Vagina (tissue), 2 donors: ENCODE measurements around the gene RPS6KA2. TPM values are rescaled to one million over a fixed set of nuclear protein-coding genes. Genes with fewer than 3 reads are reported as not detected.

ENCODE experiments used
- DNase-seq, 2 donors: peaks; one replicate each; pipeline ENCODE4 v3.0.0-alpha.2; 2017; ENCODE audit errors: extremely low spot score in 2 of 2
- H3K27ac ChIP-seq: fragments of 200-600 bp; sonication (generic); one replicate; pipeline ENCODE4 v1.5.1; 2019
- H3K27me3 ChIP-seq: fragments of 200-600 bp; sonication (generic); one replicate; pipeline ENCODE4 v1.5.1; 2019
- H3K36me3 ChIP-seq, 2 donors: fragments of 200-600 bp; sonication (generic); one replicate each; pipeline ENCODE4 v1.5.1; 2017 to 2019
- H3K4me1 ChIP-seq: fragments of 200-600 bp; sonication (generic); one replicate; pipeline ENCODE4 v1.5.1; 2019
- H3K4me3 ChIP-seq, 2 donors: fragments of 200-600 bp; sonication (generic); 1 replicate in 1 of 2; 2 replicates in 1 of 2; pipeline ENCODE4 v1.5.1; 2016 to 2019
- H3K9me3 ChIP-seq: fragments of 200-600 bp; sonication (generic); one replicate; pipeline ENCODE4 v1.5.1; 2019
- CTCF ChIP-seq, 3 experiments: fragments of 450-650 bp in 2 of 3; fragments of 200-600 bp in 1 of 3; sonication (generic) in 1 of 3; IDR thresholded peaks; one replicate each; pipeline ENCODE4 v1.5.1; 2017 to 2019; ENCODE audit warnings: antibody characterized with exemption in 3 of 3, mild to moderate bottlenecking in 2 of 3, moderate library complexity in 2 of 3
- POLR2A ChIP-seq, 2 donors: fragments of 450-650 bp; IDR thresholded peaks; one replicate each; pipeline ENCODE4 v1.6.1; 2017; ENCODE audit warnings: antibody characterized with exemption in 2 of 2, mild to moderate bottlenecking in 2 of 2, moderate library complexity in 2 of 2
- POLR2AphosphoS5 ChIP-seq, 2 donors: sonication (generic); formaldehyde crosslinking; IDR thresholded peaks; one replicate each; pipeline ENCODE4 v1.9.0; 2017; ENCODE audit warnings: antibody characterized with exemption in 2 of 2, mild to moderate bottlenecking in 2 of 2, low read depth in 1 of 2; ENCODE audit not compliant: insufficient read depth in 1 of 2
- intact Hi-C: fragments of 100-400 bp; cut with DNase I; formaldehyde crosslinking; loops from one replicate; pipeline ENCODE4 v1.15.1; 2023
- total RNA-seq: library from RNA; depleted of rRNA; stranded (reverse); fragments of >200 nt; gene quantifications from one replicate; pipeline ENCODE4 v1.2.3, GENCODE V29; 2016

RPS6KA2 gene
- total RNA-seq, 1 donor from 2014 or later: 65.1 TPM

GRCh38 chr6:166442131-166442685 is 184.8 kb downstream of the RPS6KA2 start:
- peaks cover 0 to 21% of the 10 kb centered on the region in 2 donors for H3K36me3 ChIP-seq
- intact Hi-C loops: no loop called here
- no peaks in the 10 kb centered on the region for H3K4me1 ChIP-seq
- TF ChIP-seq POLR2AphosphoS5 (IDR thresholded peaks at IDR 0.05; ENCODE audit: insufficient read depth in 1 of 2, low read depth in 1 of 2) (no peak), CTCF (IDR thresholded peaks at IDR 0.05) (no peak), POLR2A (IDR thresholded peaks at IDR 0.05) (no peak)
- no peak overlapping the region for H3K27ac ChIP-seq
- no peak for DNase-seq
- H3K27me3 ChIP-seq: no peaks in the 10 kb centered on the region
- no peaks in the 10 kb centered on the region for H3K9me3 ChIP-seq
- H3K4me3 ChIP-seq: no peak overlapping the region

GRCh38 chr6:166441325-166442078 is 185.5 kb downstream of the RPS6KA2 start:
- Histone ChIP-seq H3K36me3 (peaks cover 0 to 14% of the 10 kb centered on the region in 2 donors), H3K27ac (no peak overlapping the region), H3K27me3 (no peaks in the 10 kb centered on the region), H3K4me1 (peaks cover under 1% of the 10 kb centered on the region), H3K9me3 (no peaks in the 10 kb centered on the region), H3K4me3 (no peak overlapping the region)
- intact Hi-C loops: no loop called here
- TF ChIP-seq CTCF (IDR thresholded peaks at IDR 0.05) (no peak), POLR2A (IDR thresholded peaks at IDR 0.05) (no peak), POLR2AphosphoS5 (IDR thresholded peaks at IDR 0.05; ENCODE audit: insufficient read depth in 1 of 2, low read depth in 1 of 2) (no peak)
- DNase-seq: no peak

- TF ChIP-seq POLR2AphosphoS5 (IDR thresholded peaks at IDR 0.05; ENCODE audit: insufficient read depth in 1 of 2, low read depth in 1 of 2) (no peak), POLR2A (IDR thresholded peaks at IDR 0.05) (no peak), CTCF (IDR thresholded peaks at IDR 0.05) (no peak)
- Histone ChIP-seq H3K9me3 (no peaks in the 10 kb centered on the region), H3K4me3 (no peak overlapping the region), H3K36me3 (peaks cover 0 to 7% of the 10 kb centered on the region in 2 donors), H3K27me3 (no peaks in the 10 kb centered on the region), H3K4me1 (peaks cover 4% of the 10 kb centered on the region), H3K27ac (no peak overlapping the region)
- no peak for DNase-seq
- intact Hi-C loops: no loop called here
Observed at GRCh38 chr6:166440729-166441128, 186.3 kb downstream of the RPS6KA2 start.

- Histone ChIP-seq H3K9me3 (no peaks in the 10 kb centered on the region), H3K27ac (no peak overlapping the region), H3K27me3 (no peaks in the 10 kb centered on the region), H3K4me1 (peaks cover 4% of the 10 kb centered on the region), H3K36me3 (peaks cover 0 to under 1% of the 10 kb centered on the region in 2 donors), H3K4me3 (no peak overlapping the region)
- DNase-seq: no peak
- intact Hi-C loops: no loop called here
- TF ChIP-seq POLR2A (IDR thresholded peaks at IDR 0.05) (no peak), POLR2AphosphoS5 (IDR thresholded peaks at IDR 0.05; ENCODE audit: insufficient read depth in 1 of 2, low read depth in 1 of 2) (no peak), CTCF (IDR thresholded peaks at IDR 0.05) (no peak)
Observed at GRCh38 chr6:166440106-166440505, 186.9 kb downstream of the RPS6KA2 start.
